ENCODE results near the gene GMDS.

- TF ChIP-seq CTCF (IDR thresholded peaks at IDR 0.05; ENCODE audit: borderline replicate concordance, extremely low read depth, low read length, poor library complexity, severe bottlenecking) (no peak), EZH2 (IDR thresholded peaks at IDR 0.05; ENCODE audit: borderline replicate concordance, low read depth, low read length, severe bottlenecking) (no peak)
Observed at GRCh38 chr6:2047855-2048254, 197.6 kb downstream of the GMDS start.

All from DND-41 (cell line).